HEK293T (cell line): ENCODE results near the gene TMEM167B.
"Not testable (repeated sequence)": the region's sequence is repeated elsewhere in the genome, so short reads cannot be mapped to it uniquely, and the experiment has no call there.

Source experiments
- CTCF ChIA-PET: fragments of 350-600 bp; formaldehyde crosslinking; extraction: SDS; loops from one replicate; lab custom pipeline; 2021; ENCODE audit warnings: antibody characterized with exemption, inconsistent platforms; lab: Yijun Ruan, JAX
- POLR2A ChIA-PET: fragments of 350-600 bp; formaldehyde crosslinking; extraction: SDS; loops from one replicate; lab custom pipeline; 2020; ENCODE audit warnings: antibody characterized with exemption, inconsistent platforms; lab: Yijun Ruan, JAX
- DNase-seq: peaks from one replicate; pipeline ENCODE4 v3.0.0; 2012; ENCODE audit warnings: mixed read lengths; ENCODE audit errors: extremely low spot score
- ARNT ChIP-seq: fragments of 450-650 bp; IDR thresholded peaks from 2 replicates; pipeline ENCODE4 v1.6.1; 2017; ENCODE audit warnings: mild to moderate bottlenecking
- BHLHE40 ChIP-seq: fragments of 450-650 bp; IDR thresholded peaks from 2 replicates; pipeline ENCODE4 v1.6.1; 2016; ENCODE audit warnings: mild to moderate bottlenecking, moderate library complexity, borderline replicate concordance
- CTBP1 ChIP-seq: fragments of 450-650 bp; IDR thresholded peaks from 2 replicates; pipeline ENCODE4 v1.6.1; 2016; ENCODE audit warnings: borderline replicate concordance
- ELF4 ChIP-seq: fragments of 450-650 bp; IDR thresholded peaks from 2 replicates; pipeline ENCODE4 v1.6.1; 2017; ENCODE audit warnings: antibody characterized with exemption
- FOXA1 ChIP-seq: fragments of 450-650 bp; IDR thresholded peaks from 2 replicates; pipeline ENCODE4 v1.6.1; 2016; ENCODE audit warnings: mild to moderate bottlenecking
- FOXK2 ChIP-seq: fragments of 450-650 bp; IDR thresholded peaks from 2 replicates; pipeline ENCODE4 v1.6.1; 2016; ENCODE audit warnings: mild to moderate bottlenecking
- FOXM1 ChIP-seq: fragments of 450-650 bp; IDR thresholded peaks from 2 replicates; pipeline ENCODE4 v1.6.1; 2017; ENCODE audit warnings: mild to moderate bottlenecking, borderline replicate concordance
- HDGF ChIP-seq: fragments of 450-650 bp; IDR thresholded peaks from 2 replicates; pipeline ENCODE4 v1.6.1; 2017; ENCODE audit warnings: antibody characterized with exemption, borderline replicate concordance
- L3MBTL2 ChIP-seq: fragments of 450-650 bp; conservative IDR thresholded peaks from 2 replicates; pipeline ENCODE4 v1.6.1; 2016; ENCODE audit warnings: mild to moderate bottlenecking
- LEF1 ChIP-seq: fragments of 450-650 bp; IDR thresholded peaks from 2 replicates; pipeline ENCODE4 v1.6.1; 2017; ENCODE audit warnings: mild to moderate bottlenecking, borderline replicate concordance
- NFRKB ChIP-seq: fragments of 450-650 bp; IDR thresholded peaks from 2 replicates; pipeline ENCODE4 v1.6.1; 2016; ENCODE audit warnings: mild to moderate bottlenecking, moderate library complexity
- SP1 ChIP-seq: fragments of 450-650 bp; IDR thresholded peaks from 2 replicates; pipeline ENCODE4 v1.6.1; 2017
- SUZ12 ChIP-seq: fragments of 450-650 bp; IDR thresholded peaks from 2 replicates; pipeline ENCODE4 v1.6.1; 2016; ENCODE audit warnings: mild to moderate bottlenecking
- TARDBP ChIP-seq: fragments of 450-650 bp; IDR thresholded peaks from 2 replicates; pipeline ENCODE4 v1.6.1; 2016
- ZNF384 ChIP-seq: fragments of 450-650 bp; IDR thresholded peaks from 2 replicates; pipeline ENCODE4 v1.6.1; 2016
- TF ChIP-seq, protein P1 (sequence below): fragments of 450-650 bp; IDR thresholded peaks from 2 replicates; pipeline ENCODE4 v1.6.1; 2016

TMEM167B gene

DNA sequence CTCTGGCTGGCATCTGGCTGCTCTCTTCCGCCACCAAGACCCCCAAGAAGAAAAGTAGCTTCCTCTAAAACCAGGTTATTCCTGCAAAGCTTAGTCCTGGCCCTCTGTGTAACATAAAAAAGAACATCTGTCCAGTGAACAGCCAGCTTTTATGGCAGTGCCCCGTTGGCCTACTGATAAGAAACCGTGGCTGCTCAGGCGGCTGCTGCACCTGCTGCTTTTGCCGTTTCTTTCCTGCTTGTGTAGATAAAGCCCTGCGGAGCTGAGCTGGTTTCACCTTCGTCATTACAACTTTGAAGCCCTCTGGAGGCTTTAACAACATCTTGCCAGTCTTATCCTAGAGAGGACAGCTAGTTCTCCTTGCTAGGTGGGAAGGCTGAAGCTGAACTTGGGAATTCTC, 43.9 kb downstream of the TMEM167B start:
- TF ChIP-seq TARDBP (no peak), FOXK2 (no peak)
- ChIA-PET CTCF (interaction anchor here (0.6 to 5.8 kb wide), 2 partner anchors 22 to 26 kb away, joined by 3 to 24 read pairs; a partner anchor contains a TSS), POLR2A (interaction anchor here (1.4 to 1.9 kb wide), 2 partner anchors 34 to 79 kb away, joined by 3 to 11 read pairs; partner anchors contain the start of gene SARS1)
- DNase-seq = no peak

DNA sequence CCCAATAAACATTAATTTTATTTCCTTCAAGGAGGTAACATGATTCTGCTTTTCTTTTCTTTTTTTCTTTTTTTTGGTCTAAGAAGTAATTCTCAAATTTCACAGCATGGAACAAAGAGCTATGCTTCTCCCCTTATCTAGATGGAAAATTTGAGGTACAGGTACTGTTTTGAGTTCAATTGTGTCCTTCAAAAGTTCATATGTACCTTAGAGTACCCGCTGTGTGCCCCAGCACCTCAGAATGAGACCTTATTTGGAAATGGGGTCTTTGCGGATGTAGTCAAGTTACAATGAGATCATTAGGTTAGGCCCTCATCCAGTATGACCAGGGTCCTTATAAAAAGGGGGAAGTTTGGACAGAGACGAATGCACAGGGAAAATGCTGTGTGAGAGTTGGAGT, 45.4 kb downstream of the TMEM167B start:
- DNase-seq = no peak
- no peak for TF ChIP-seq NFRKB
- TF ChIP-seq TARDBP = no peak
- no peak for TF ChIP-seq ELF4
- no peak for TF ChIP-seq ARNT
- TF ChIP-seq HDGF = no peak
- TF ChIP-seq FOXM1 = no peak
- TF ChIP-seq, protein P1, sequence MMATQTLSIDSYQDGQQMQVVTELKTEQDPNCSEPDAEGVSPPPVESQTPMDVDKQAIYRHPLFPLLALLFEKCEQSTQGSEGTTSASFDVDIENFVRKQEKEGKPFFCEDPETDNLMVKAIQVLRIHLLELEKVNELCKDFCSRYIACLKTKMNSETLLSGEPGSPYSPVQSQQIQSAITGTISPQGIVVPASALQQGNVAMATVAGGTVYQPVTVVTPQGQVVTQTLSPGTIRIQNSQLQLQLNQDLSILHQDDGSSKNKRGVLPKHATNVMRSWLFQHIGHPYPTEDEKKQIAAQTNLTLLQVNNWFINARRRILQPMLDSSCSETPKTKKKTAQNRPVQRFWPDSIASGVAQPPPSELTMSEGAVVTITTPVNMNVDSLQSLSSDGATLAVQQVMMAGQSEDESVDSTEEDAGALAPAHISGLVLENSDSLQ = no peak
- no peak for TF ChIP-seq BHLHE40
- TF ChIP-seq SUZ12 = no peak
- TF ChIP-seq LEF1 = no peak
- no peak for TF ChIP-seq ZNF384
- TF ChIP-seq FOXK2 = no peak
- TF ChIP-seq CTBP1 = no peak
- ChIA-PET CTCF (interaction anchor here (0.7 to 5.8 kb wide), 2 partner anchors 23 to 37 kb away, joined by 3 to 24 read pairs; a partner anchor contains a TSS), POLR2A (interaction anchor here (1.4 kb wide), 1 partner anchor 77 kb away, joined by 3 read pairs; the partner anchor contains the start of gene SARS1)

DNA sequence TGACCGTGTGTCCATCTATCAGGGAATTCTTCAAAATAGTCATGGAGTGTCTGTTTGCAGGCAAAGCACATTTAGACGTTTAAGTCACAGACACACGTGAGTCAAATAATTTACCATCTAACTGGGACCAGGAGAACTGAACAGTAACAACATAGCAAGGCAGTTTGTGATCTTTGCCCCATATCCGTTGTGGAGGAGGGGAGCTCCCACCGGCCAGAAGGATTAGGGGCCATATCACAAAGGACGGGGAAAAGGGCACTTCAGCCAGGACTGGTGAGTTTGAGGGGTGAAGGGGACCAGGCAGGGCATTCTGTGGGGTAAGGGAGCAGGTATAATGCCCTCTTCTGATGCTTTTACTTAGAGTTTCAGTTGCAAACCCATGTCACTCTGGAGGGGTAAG, 46.2 kb downstream of the TMEM167B start:
- no peak for DNase-seq
- TF ChIP-seq ARNT (no peak), CTBP1 (no peak), FOXK2 (no peak), SUZ12 (no peak), FOXM1 (no peak), FOXA1 (no peak), ELF4 (no peak), NFRKB (no peak), TARDBP (no peak), ZNF384 (no peak), L3MBTL2 (no peak)
- TF ChIP-seq, protein P1 = no peak
- ChIA-PET CTCF (no interaction called here), POLR2A (no interaction called here)

DNA sequence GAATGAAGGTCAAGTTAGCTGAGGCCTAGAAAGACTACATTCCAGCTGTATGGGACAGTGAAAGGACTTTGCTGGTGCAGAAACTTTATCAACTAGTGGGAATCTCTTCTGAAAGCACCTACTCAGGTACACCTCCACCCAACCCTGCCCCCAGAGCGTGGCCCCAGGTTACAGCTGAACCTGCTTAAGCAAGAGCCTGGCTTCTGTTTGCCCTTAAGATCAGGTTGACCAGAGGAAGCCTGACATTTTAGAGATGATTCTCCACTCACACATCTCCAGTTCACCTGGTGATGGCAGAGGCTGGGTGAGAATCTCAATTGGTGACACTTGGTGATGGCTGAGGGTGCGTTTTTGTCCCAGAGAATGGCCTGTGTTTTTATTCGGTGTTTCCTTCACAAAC, 47.4 kb downstream of the TMEM167B start:
- CTCF ChIA-PET = no interaction called here
- no peak for DNase-seq
- TF ChIP-seq BHLHE40 (no peak), FOXM1 (no peak), FOXK2 (no peak), TARDBP (no peak), ZNF384 (no peak), CTBP1 (no peak), SP1 (no peak), NFRKB (no peak), ARNT (no peak), FOXA1 (no peak)
- POLR2A ChIA-PET = no interaction called here

DNA sequence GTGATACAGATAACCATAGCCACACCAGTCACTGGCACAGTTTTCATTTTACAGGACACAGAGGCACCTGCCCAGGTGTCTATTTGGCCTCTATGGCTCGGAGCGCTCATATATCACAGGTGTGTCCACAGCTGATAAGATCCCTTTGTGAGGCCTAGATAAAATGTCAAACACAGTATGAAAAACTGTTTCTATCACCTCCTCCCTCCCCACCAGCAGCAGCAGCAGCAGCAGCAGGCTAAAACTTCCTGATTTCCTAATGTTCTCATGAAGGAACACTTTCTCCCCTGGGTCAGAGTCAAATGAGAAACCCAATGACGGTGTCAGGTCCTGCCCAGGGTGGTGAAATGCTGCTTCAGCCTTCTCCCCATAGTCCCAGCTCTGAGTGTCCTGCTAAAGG, 47.8 kb downstream of the TMEM167B start:
- POLR2A ChIA-PET = no interaction called here
- no peak for TF ChIP-seq HDGF
- no peak for TF ChIP-seq BHLHE40
- TF ChIP-seq CTBP1 = no peak
- no peak for TF ChIP-seq SP1
- TF ChIP-seq TARDBP = no peak
- TF ChIP-seq SUZ12 = no peak
- no peak for TF ChIP-seq FOXA1
- TF ChIP-seq ZNF384 = no peak
- CTCF ChIA-PET = no interaction called here
- no peak for DNase-seq

DNA sequence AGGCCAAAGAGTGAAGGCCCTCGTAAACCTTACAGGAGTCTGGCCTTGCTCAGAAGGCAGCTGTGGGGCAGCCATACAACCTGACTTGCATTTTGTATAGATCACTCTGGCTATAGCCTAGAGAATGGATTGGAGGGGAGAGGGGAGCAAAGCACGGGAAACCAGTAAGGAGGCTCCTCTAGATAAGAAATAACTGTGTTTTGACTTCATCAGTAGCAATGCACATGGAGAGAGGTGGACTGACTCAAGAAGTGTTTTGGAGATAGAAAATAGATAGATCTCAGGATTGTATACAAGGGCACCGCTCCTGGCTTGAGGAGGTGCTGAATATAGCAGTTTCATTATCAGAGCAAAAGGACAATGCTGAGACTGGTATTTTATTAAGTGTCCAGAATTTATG, 49.8 kb downstream of the TMEM167B start:
- TF ChIP-seq CTBP1 = no peak
- TF ChIP-seq TARDBP = no peak
- no peak for TF ChIP-seq ZNF384
- no peak for TF ChIP-seq ELF4
- no peak for TF ChIP-seq SP1
- TF ChIP-seq NFRKB = no peak
- TF ChIP-seq L3MBTL2 = no peak
- TF ChIP-seq FOXK2 = no peak
- ChIA-PET POLR2A (no interaction called here), CTCF (no interaction called here)
- no peak for DNase-seq

DNA sequence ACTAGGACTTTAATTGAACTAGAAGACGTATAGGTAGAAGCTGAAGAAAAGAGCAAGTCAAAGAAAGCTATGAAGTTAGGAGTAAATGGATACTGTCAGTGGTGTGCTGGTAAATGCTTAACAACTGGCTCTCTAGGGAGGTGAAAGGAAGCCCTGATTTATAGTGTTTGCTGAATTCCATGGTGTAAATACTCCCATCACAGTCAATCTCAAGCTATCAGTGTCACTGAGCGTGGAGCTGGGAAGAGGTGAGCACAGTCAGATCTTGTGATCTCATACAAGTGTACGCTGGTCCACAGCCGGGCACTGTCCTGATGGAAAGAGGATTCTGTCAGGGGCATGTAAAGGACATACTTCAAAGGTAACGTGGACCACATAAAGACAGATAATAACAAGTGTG, 51.7 kb downstream of the TMEM167B start:
- no peak for TF ChIP-seq HDGF
- TF ChIP-seq L3MBTL2 = no peak
- no peak for TF ChIP-seq SP1
- TF ChIP-seq FOXA1 = no peak
- TF ChIP-seq FOXM1 = no peak
- TF ChIP-seq, protein P1 = no peak
- no peak for TF ChIP-seq TARDBP
- no peak for TF ChIP-seq SUZ12
- no peak for TF ChIP-seq NFRKB
- TF ChIP-seq ARNT = no peak
- TF ChIP-seq CTBP1 = no peak
- TF ChIP-seq ZNF384 = no peak
- TF ChIP-seq LEF1 = no peak
- TF ChIP-seq BHLHE40 = no peak
- TF ChIP-seq FOXK2 = no peak
- ChIA-PET CTCF (no interaction called here), POLR2A (interaction anchor here (0.6 to 1.2 kb wide), 2 partner anchors 34 to 73 kb away, joined by 3 read pairs; no protein-coding TSS in a partner anchor)
- no peak for DNase-seq

DNA sequence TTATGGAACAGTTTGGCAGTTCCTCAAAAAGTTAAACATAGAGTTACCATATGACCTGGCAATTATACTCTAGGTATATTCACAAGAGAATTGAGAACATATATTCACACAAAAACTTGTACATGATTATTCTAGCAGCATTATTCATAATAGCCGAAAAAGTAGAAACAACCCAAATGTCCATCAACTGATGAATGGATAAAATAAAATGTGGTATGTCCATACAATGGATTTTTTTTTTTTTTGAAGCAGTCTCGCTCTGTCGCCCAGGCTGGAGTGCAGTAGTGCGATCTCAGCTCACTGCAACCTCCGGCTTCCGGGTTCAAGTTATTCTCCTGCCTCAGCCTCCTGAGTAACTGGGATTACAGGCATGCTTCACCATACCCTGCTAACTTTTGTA, 52.2 kb downstream of the TMEM167B start:
- DNase-seq, CTCF ChIA-PET: not testable (repeated sequence)
- POLR2A ChIA-PET = interaction anchor here (0.6 to 1.2 kb wide), 2 partner anchors 35 to 72 kb away, joined by 3 read pairs; no protein-coding TSS in a partner anchor
